GM19023 (cell line): ENCODE measurements around the gene MPND.
"Not testable (repeated sequence)": the region's sequence is repeated elsewhere in the genome, so short reads cannot be mapped to it uniquely, and the experiment has no call there.

Source experiments
- ATAC-seq: cut with Tn5 transposase; IDR thresholded peaks from one replicate; pipeline ENCODE4 v1.9.1; 2021; ENCODE audit warnings: mild to moderate bottlenecking, moderate library complexity; ENCODE audit not compliant: unreplicated experiment

The MPND gene

GRCh38 chr19:4319067-4319718, 24.2 kb upstream of the MPND start:
- no peak for ATAC-seq

GRCh38 chr19:4320419-4320818, 22.9 kb upstream of the MPND start:
- ATAC-seq: no peak

GRCh38 chr19:4322942-4323665, 20.3 kb upstream of the MPND start:
- ATAC-seq: no peak

DNA sequence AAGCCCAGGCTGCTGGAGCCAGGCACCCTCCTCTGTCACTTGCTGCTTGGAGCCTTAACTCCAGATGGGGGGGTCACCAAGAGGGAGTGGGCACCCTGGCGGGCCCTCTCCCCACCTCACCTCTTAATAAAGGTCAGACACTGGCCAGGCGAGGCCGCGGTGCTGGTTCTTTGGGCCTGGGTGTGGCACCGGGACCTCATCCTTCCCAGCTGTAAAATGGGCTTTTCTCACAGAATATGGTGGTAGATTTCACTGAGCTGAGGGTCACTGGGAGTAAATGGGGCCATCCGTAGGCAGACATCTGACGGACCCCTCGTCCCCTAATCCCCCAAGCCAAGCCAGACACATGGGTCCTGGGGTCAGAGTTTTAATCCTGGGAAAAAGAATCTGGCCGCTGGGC, 19.7 kb upstream of the MPND start:
- ATAC-seq: no peak

DNA sequence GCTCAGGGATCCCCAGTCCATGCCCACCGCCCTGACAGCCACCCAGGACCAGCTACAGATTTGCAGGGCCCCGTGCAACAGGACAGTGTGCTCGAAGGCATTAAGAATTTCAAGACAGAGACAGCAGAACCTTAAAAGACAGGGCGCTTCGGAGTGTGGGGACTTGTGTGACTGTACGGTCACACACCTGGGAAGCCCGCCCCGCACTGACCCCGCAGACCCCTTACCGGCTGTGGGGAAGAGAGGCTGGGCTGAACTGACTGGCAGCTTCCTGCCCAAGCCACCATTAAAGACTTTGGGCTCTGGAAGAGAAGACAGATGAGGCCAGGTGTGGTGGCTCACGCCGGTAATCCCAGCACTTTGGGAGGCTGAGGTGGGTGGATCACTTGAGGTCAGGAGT, 19.1 kb upstream of the MPND start:
- ATAC-seq: no peak

DNA sequence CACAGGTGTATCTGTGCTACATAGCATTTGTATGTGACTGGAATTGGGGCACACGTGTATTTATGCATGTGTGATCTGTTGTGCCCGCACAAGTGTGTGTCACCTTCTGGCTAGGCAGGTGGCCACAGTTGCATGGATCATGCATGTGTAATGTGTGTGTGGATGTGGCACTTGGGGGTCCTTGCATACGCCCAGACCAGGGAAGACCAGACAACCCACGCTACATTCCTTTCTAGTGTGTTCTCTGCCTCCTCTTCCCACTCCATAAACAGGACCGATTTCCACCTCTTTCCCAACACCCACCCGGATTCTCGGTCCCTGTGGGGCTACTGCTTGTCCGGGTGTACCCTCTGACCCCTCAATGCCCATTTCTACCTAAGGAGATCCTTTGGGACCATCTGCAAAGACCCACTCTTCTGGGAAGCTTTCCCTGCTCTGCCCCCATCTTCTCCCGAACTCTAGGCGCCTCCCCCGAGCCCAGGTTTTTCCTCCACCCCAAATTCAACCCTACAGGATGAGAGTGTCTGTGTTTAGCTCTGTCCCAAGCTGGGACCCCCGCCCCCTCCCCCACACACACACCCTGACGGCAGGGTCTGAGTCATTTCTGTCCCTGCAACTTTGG, 17.0 kb upstream of the MPND start:
- ATAC-seq: no peak

- ATAC-seq: no peak
These were observed 16.5 kb upstream of the MPND start for GRCh38 chr19:4326837-4327251.

- ATAC-seq: no peak
These were observed 16.0 kb upstream of the MPND start for GRCh38 chr19:4327252-4327876.

GRCh38 chr19:4327877-4328242, 15.5 kb upstream of the MPND start:
- ATAC-seq: no peak

GRCh38 chr19:4328243-4328990, 14.9 kb upstream of the MPND start:
- ATAC-seq: peak; percentile 76

DNA sequence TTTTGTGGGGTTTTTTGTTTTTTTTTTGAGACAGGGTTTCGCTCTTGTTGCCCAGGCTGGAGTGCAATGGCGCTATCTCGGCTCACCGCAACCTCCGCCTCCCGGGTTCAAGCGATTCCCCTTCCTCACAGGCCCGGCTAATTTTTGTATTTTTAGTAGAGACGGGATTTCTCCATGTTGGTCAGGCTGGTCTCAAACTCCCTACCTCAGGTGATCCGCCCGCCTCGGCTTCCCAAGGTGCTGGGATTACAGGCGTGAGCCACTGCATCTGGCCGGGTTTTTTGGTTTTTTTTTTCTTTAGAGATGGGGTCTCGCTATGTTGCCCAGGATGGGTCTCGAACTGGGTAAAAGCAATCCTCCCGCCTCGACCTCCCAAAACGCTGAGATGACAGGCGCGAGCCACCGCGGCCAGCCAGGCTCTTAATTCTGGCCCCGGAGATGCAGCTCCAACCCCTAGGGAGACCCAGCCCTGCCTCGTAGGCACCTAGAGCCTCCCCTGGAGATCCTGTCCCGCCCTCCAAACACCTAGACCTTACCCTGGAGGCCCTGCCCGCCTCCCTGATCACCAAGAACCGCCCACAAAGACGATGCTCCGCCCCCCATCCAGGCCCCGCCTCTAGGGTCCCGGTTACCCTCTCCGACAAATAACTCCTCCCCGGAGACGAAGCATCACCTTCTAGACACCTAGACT, 14.2 kb upstream of the MPND start:
- not testable (repeated sequence) for ATAC-seq

GRCh38 chr19:4329858-4330257, 13.5 kb upstream of the MPND start:
- no peak for ATAC-seq

- ATAC-seq: no peak
These were observed 8.3 kb upstream of the MPND start for GRCh38 chr19:4334929-4335570.

DNA sequence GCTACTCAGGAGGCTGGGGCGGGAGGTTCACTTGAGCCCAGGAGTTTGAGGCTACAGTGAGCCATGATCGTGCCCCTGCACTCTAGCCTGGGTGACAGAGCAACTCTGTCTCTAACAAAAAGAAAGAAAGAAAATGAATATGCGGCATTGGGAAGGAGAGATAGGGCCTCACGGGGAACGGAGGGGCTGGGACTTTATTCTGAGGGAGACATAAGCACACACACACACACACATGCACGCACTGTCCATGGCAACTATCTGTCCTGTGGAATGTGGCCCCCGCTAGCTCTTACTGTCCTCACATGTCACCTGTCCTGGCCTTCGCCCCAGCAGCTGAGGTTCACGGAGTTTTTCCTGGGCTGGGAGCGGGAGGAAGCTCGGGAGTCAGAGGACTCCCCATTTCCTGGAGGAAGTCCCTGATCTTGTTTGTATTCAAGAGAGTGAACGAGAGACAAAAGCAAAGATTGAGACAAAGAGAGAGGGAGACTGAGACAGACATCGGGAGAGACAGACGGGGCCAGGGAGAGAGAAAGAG, 5.4 kb upstream of the MPND start:
- no peak for ATAC-seq

GRCh38 chr19:4338441-4339355, 4.7 kb upstream of the MPND start, which contains the start of gene STAP2:
STAP2 (minus strand) TSS chr19:4338827; CDS start chr19:4338753, 74 bp downstream.
- no peak for ATAC-seq

- ATAC-seq: no peak
These were observed 1.1 kb upstream of the MPND start for GRCh38 chr19:4342314-4342614.

GRCh38 chr19:4342615-4343369, 570 bp upstream of the MPND start:
- peak; percentile 85 for ATAC-seq
